Heart left ventricle (tissue), 16 donors: ENCODE results near the gene MVB12B. TPM values are rescaled to one million over a fixed set of nuclear protein-coding genes. Genes with fewer than 3 reads are reported as not detected.

Experiments
- ATAC-seq, 4 donors: fragments of 200-7000 bp; cut with Tn5 transposase; one replicate each; pipeline ENCODE4 v1.9.1; 2020 to 2022; ENCODE audit warnings: moderate library complexity in 4 of 4, mild to moderate bottlenecking in 3 of 4, moderate number of reproducible peaks in 1 of 4
- DNase-seq, 5 donors: peaks; one replicate each; pipeline ENCODE4 v3.0.0-alpha.2; 2020
- H3K27ac ChIP-seq, 12 donors: fragments of 200-600 bp; sonication (generic) in 4 of 12; one replicate each; pipeline versions ENCODE4 v1.5.0 to v1.8.0; 2016 to 2022; ENCODE audit warnings: mild to moderate bottlenecking in 2 of 12
- H3K27me3 ChIP-seq, 9 donors: fragments of 200-600 bp; sonication (generic) in 2 of 9; one replicate each; pipeline versions ENCODE4 v1.5.1 to v1.8.0; 2016 to 2022; ENCODE audit warnings: mild to moderate bottlenecking in 3 of 9
- H3K36me3 ChIP-seq, 9 donors: fragments of 200-600 bp; sonication (generic) in 2 of 9; one replicate each; pipeline versions ENCODE4 v1.5.0 to v1.8.0; 2018 to 2022; ENCODE audit warnings: mild to moderate bottlenecking in 2 of 9
- H3K4me1 ChIP-seq, 12 donors: fragments of 200-600 bp; sonication (generic) in 4 of 12; one replicate each; pipeline versions ENCODE4 v1.5.0 to v1.8.0; 2016 to 2022; ENCODE audit warnings: mild to moderate bottlenecking in 3 of 12
- H3K4me3 ChIP-seq, 12 donors: fragments of 200-600 bp; sonication (generic) in 4 of 12; one replicate each; pipeline versions ENCODE4 v1.5.0 to v1.8.0; 2017 to 2022; ENCODE audit warnings: mild to moderate bottlenecking in 9 of 12, moderate library complexity in 4 of 12
- H3K9me3 ChIP-seq, 12 donors: fragments of 200-600 bp; sonication (generic) in 4 of 12; one replicate each; pipeline versions ENCODE4 v1.5.0 to v1.8.0; 2016 to 2022; ENCODE audit warnings: mild to moderate bottlenecking in 1 of 12
- CTCF ChIP-seq, 12 donors: fragments of 200-600 bp; sonication (generic) in 4 of 12; IDR thresholded peaks; one replicate each; pipeline versions ENCODE4 v1.5.0 to v1.8.0; 2018 to 2022; ENCODE audit warnings: antibody characterized with exemption in 12 of 12, mild to moderate bottlenecking in 5 of 12
- POLR2A ChIP-seq, 2 donors: fragments of 450-650 bp; IDR thresholded peaks; one replicate each; pipeline ENCODE4 v1.6.1; 2017; ENCODE audit warnings: antibody characterized with exemption in 2 of 2, mild to moderate bottlenecking in 2 of 2, moderate library complexity in 2 of 2
- WGBS, 4 donors: extraction: QIAGEN DNeasy Blood & Tissue Kit in 2 of 4; methylation state at CpG; one replicate each; pipeline versions ENCODE4 v1.1.5 to v1.1.7; 2013 to 2018; 5-methylcytosine and 5-hydroxymethylcytosine counted together
- intact Hi-C, 10 donors: fragments of 100-400 bp; cut with DNase I; formaldehyde crosslinking; loops; one replicate each; pipeline versions ENCODE4 v1.11.1 to v1.14.2; 2022
- polyA plus RNA-seq, 2 donors: library from polyadenylated mRNA; stranded (reverse); fragments of 200-250 nt; gene quantifications; one replicate each; pipeline ENCODE4 v1.2.3, GENCODE V29; 2013
- total RNA-seq, 9 donors: library from RNA; depleted of rRNA in 2 of 9; stranded (reverse); fragments of >200 nt in 2 of 9; fragmentation: NEBNext Ultra II Directional in 3 of 9; extraction: Animal tissue kit (Norgen Biotek cat#: 25700) in 3 of 9; gene quantifications; one replicate each; pipeline versions ENCODE4 v1.1.0 to v1.2.4, GENCODE V29; 2016 to 2023
- donor health status: ischemic (EF 13 %, LVEDD 7.1; RV severe dilation, severe dysfunction).
- donor health status: healthy with polysubstance abuse.
- donor health status: DM: no; HTN: yes; CAD: no.
- donor health status: DM: no; HTN: no; CAD: no.
- donor health status: ischemic (EF 25% LVEDD 6.9; RV normal size, moderate dysfunction).
- donor health status: ischemic (EF 25% LVEDD 5.7; RV mildly dilated, moderate dysfunction).
- donor health status: healthy.
- donor health status: DM: yes; HTN: yes; CAD: no.
- donor health status: ischemic (EF 35%, LVEDD 5.7; RV mildly dilated, moderate dysfunction).
- donor health status: nonischemic (EF 11% LVEDD 7.7; RV severe dilation, severe dysfunction).
- donor health status: DM: yes; HTN: yes; CAD: no.
- donor health status: PGD.
- donor health status: ischemic (EF 29% LVEDD 5.4; RV normal size, mild dysfunction).
- donor health status: nonischemic (EF 23%, LVEDD 6.1; RV moderate dilation, normal function).

Gene MVB12B
- total and polyA plus RNA-seq, 11 donors = 4.9 to 16.2 (median 11.0) TPM

- WGBS, 4 donors = 81 to 90% (median 86%) methylated on average over 8 of the region's 8 CpGs
- no peaks in the 10 kb centered on the region for H3K27me3 ChIP-seq
- TF ChIP-seq POLR2A (IDR thresholded peaks at IDR 0.05) = no peak
- no peak for TF ChIP-seq CTCF (IDR thresholded peaks at IDR 0.05)
- H3K9me3 ChIP-seq = no peaks in the 10 kb centered on the region
- no peak overlapping the region for H3K4me3 ChIP-seq
- intact Hi-C loops = no loop called here
- ATAC-seq (no peak), DNase-seq (no peak)
- H3K4me1 ChIP-seq = peaks cover 0 to 49% (median 20%) of the 10 kb centered on the region in 12 donors
- H3K27ac ChIP-seq = peak overlapping the region in 1 of 12 donors; percentile 89
- H3K36me3 ChIP-seq = peaks cover 0 to 36% (median 18%) of the 10 kb centered on the region in 9 donors
Measured at GRCh38 chr9:126388964-126389708, 62.5 kb downstream of the MVB12B start.

GRCh38 chr9:126389992-126390391, 63.4 kb downstream of the MVB12B start:
- intact Hi-C loops = loop anchor here in 6 of 10 donors (5.0 to 10.0 kb wide), 3 partner anchors 63 to 985 kb away; partner anchors contain the start of gene MVB12B (in 2 of the 6)

GRCh38 chr9:126390923-126391322, 64.3 kb downstream of the MVB12B start:
- WGBS, 4 donors = 84 to 97% (median 94%) methylated on average over 9 of the region's 9 CpGs
- Histone ChIP-seq H3K4me3 (no peak overlapping the region), H3K27ac (peak overlapping the region in 1 of 12 donors; percentile 89), H3K9me3 (no peaks in the 10 kb centered on the region), H3K27me3 (no peaks in the 10 kb centered on the region), H3K36me3 (peaks cover 0 to 50% (median 32%) of the 10 kb centered on the region in 9 donors), H3K4me1 (peaks cover 0 to 58% (median 20%) of the 10 kb centered on the region in 12 donors)
- TF ChIP-seq POLR2A (IDR thresholded peaks at IDR 0.05) = no peak
- no peak for ATAC-seq
- intact Hi-C loops = loop anchor here in 6 of 10 donors (5.0 to 10.0 kb wide), 3 partner anchors 64 to 986 kb away; partner anchors contain the start of gene MVB12B (in 2 of the 6)
- DNase-seq = peak in 1 of 5 donors; percentile 54

More at GRCh38 chr9:126389992-126390391, 63.4 kb downstream of the MVB12B start:
- no peak for DNase-seq
- Histone ChIP-seq H3K36me3 (peaks cover 0 to 41% (median 27%) of the 10 kb centered on the region in 9 donors), H3K27ac (peak overlapping the region in 2 of 12 donors; percentile 25 to 89), H3K4me1 (peaks cover 0 to 49% (median 20%) of the 10 kb centered on the region in 12 donors), H3K4me3 (no peak overlapping the region), H3K27me3 (no peaks in the 10 kb centered on the region), H3K9me3 (no peaks in the 10 kb centered on the region)
- WGBS, 4 donors = 82 to 92% (median 88%) methylated on average over 2 of the region's 2 CpGs
- no peak for TF ChIP-seq CTCF (IDR thresholded peaks at IDR 0.05)
- no peak for TF ChIP-seq POLR2A (IDR thresholded peaks at IDR 0.05)
- peak in 3 of 4 donors; percentile 45 to 56 (median 52) for ATAC-seq

- intact Hi-C loops = loop anchor here in 6 of 10 donors (5.0 to 10.0 kb wide), 3 partner anchors 65 to 987 kb away; partner anchors contain the start of gene MVB12B (in 2 of the 6)
- Histone ChIP-seq H3K4me3 (no peak overlapping the region), H3K27ac (peak overlapping the region; percentile 19 to 68 (median 58)), H3K27me3 (no peaks in the 10 kb centered on the region), H3K4me1 (peaks cover 0 to 59% (median 16%) of the 10 kb centered on the region in 12 donors), H3K9me3 (no peaks in the 10 kb centered on the region), H3K36me3 (peaks cover 0 to 57% (median 37%) of the 10 kb centered on the region in 9 donors)
- 64 to 76% (median 68%) methylated on average over 23 to 24 of the region's 24 CpGs for WGBS, 4 donors
- ATAC-seq (peak in 1 of 4 donors; percentile 19), DNase-seq (no peak)
- TF ChIP-seq POLR2A (IDR thresholded peaks at IDR 0.05) = no peak
- TF ChIP-seq CTCF (IDR thresholded peaks at IDR 0.05) = no peak
Measured at GRCh38 chr9:126391713-126392661, 65.4 kb downstream of the MVB12B start.
